Neural crest cell (in vitro differentiated cells): ENCODE measurements around the gene METTL23. TPM values are rescaled to one million over a fixed set of nuclear protein-coding genes. Genes with fewer than 3 reads are reported as not detected.

Source experiments
- DNase-seq: peaks from one replicate; pipeline ENCODE4 v3.0.0; 2021; ENCODE audit warnings: low read depth, mixed read lengths, low spot score
- H3K27ac Mint-ChIP-seq: one replicate; pipeline ENCODE4 v1.8.0; 2021; ENCODE audit warnings: mild to moderate bottlenecking, mixed read lengths; ENCODE audit not compliant: unreplicated experiment
- H3K27me3 Mint-ChIP-seq: 2 replicates; pipeline ENCODE4 v1.8.0; 2021; ENCODE audit warnings: low read depth, mild to moderate bottlenecking, mixed read lengths
- H3K36me3 Mint-ChIP-seq: 2 replicates; pipeline ENCODE4 v1.8.0; 2021; ENCODE audit warnings: low read depth, mild to moderate bottlenecking, mixed read lengths
- H3K4me1 Mint-ChIP-seq: 2 replicates; pipeline ENCODE4 v1.8.0; 2021; ENCODE audit warnings: mixed read lengths
- H3K4me3 Mint-ChIP-seq: one replicate; pipeline ENCODE4 v1.8.0; 2021; ENCODE audit warnings: mild to moderate bottlenecking, mixed read lengths
- H3K9me3 Mint-ChIP-seq: 2 replicates; pipeline ENCODE4 v1.8.0; 2021; ENCODE audit warnings: mixed read lengths
- total RNA-seq: library from RNA; stranded (reverse); gene quantifications from 2 replicates; pipeline ENCODE4 v1.2.1, GENCODE V29; 2021
- TF ChIP-seq, protein P1 (sequence below): fragments of 200-600 bp; sonication (generic); conservative IDR thresholded peaks from 2 replicates; pipeline ENCODE4 v1.5.0; 2021; ENCODE audit warnings: antibody characterized with exemption, mild to moderate bottlenecking

Gene METTL23
- total RNA-seq, 1 donor from 2014 or later, result 28.7 TPM

DNA sequence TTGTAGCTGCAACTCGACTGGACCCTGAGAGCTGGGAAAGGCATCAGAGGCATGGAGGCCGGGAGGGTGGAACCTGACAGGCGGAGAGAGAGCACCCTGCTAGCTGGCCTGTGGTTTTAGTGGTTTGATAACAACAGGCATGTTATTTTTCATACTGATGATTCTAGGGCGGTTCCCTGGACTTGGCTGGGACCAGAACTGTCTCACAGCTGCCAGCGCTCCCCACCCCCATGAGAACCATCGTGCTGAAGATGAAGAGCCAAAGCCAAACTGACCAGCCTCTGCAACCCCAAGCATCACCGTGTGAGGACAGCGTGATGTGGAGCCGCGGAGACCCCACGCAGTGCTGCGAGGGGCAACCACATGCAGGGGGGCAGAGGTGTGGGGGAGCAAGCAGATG is 44.3 kb upstream of the METTL23 start:
- no peak for DNase-seq
- TF ChIP-seq, protein P1, sequence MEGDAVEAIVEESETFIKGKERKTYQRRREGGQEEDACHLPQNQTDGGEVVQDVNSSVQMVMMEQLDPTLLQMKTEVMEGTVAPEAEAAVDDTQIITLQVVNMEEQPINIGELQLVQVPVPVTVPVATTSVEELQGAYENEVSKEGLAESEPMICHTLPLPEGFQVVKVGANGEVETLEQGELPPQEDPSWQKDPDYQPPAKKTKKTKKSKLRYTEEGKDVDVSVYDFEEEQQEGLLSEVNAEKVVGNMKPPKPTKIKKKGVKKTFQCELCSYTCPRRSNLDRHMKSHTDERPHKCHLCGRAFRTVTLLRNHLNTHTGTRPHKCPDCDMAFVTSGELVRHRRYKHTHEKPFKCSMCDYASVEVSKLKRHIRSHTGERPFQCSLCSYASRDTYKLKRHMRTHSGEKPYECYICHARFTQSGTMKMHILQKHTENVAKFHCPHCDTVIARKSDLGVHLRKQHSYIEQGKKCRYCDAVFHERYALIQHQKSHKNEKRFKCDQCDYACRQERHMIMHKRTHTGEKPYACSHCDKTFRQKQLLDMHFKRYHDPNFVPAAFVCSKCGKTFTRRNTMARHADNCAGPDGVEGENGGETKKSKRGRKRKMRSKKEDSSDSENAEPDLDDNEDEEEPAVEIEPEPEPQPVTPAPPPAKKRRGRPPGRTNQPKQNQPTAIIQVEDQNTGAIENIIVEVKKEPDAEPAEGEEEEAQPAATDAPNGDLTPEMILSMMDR, result no peak
- no peak overlapping the region for H3K27ac Mint-ChIP-seq
- H3K4me3 Mint-ChIP-seq, result no peak overlapping the region
- H3K27me3 Mint-ChIP-seq, result no peaks in the 10 kb centered on the region
- H3K36me3 Mint-ChIP-seq, result no peaks in the 10 kb centered on the region
- H3K9me3 Mint-ChIP-seq, result no peaks in the 10 kb centered on the region
- H3K4me1 Mint-ChIP-seq, result peaks cover 6% of the 10 kb centered on the region

DNA sequence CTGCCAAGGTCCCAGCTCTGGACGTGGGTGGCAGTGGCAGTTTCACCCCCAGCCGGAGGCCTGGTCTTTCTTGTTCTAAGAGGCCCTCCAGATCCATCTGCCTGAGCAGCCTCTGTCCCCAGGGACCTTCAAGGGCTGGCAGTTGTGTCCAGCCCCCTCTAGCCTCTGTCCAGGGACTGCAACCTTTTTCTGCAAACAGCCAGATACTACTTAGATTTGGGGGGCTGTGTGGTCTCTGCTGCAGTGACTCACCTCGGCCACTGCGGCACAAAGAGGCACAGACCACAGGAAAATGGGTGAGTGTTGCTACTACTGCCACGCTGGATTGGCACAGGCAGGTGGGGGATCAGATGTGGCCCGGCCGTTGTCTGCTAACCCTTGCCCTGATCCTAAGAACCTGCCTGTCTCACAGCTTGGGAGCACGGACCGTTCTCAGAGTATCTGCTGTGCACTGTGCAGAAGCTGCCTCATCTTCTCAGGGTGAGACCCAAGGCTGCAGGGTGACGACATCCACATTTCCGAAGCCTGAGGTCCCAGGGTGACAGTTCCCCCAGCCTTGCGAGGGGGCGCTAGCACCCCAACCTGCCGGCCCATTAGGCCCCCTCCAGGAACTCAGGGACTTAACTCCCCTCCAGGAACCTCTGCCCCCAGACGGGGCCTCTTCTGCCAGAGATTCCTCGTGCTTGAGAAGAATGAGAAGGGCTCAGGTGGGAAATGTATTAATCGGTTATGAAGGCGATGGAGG is 43.5 kb upstream of the METTL23 start:
- peaks cover 10% of the 10 kb centered on the region for H3K4me1 Mint-ChIP-seq
- H3K27ac Mint-ChIP-seq, result no peak overlapping the region
- TF ChIP-seq, protein P1, result no peak
- H3K4me3 Mint-ChIP-seq, result no peak overlapping the region
- no peak for DNase-seq
- H3K27me3 Mint-ChIP-seq, result no peaks in the 10 kb centered on the region
- no peaks in the 10 kb centered on the region for H3K36me3 Mint-ChIP-seq
- H3K9me3 Mint-ChIP-seq, result no peaks in the 10 kb centered on the region

DNA sequence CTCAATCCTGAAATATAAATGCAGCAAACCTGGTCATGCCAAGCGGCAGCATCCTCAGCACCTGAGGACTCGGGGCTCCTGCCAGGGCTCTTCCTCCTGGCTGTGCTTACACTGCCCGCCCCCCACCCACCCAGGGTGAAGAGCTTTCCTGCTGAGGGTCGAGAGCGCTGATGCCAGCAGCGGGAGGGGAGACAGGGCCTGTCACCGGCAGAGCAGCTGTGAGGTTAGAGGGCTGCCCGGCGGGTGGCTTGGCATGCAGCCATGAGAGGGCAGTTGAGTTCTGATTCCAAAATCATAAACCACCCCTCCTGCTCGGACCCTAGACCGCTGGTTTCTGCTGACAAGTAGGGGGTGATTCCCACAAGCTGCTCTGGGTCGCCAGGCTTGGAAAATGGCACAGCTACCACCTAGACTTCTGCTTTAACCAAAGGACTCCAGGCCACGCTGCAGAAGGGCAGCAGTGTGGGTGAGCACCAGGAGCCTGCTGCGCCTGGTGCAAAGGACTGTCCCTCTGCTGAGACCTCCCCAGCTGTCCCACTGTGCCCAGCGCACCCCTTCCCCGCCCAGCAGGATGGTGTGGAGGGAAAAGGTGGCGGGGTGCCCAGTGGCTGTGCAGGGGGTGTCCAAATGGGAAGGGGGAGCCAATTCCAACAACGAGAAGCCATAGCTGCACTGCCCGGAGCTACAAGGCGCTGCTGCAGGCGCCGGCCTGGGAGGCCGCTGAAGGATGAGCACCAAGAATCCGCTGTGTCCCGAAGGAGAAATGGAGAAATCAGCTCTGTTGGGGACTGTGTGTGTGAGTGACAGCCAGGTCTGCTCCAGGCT is 42.5 kb upstream of the METTL23 start:
- no peak for DNase-seq
- Mint-ChIP-seq H3K27ac (no peak overlapping the region), H3K4me3 (no peak overlapping the region), H3K36me3 (no peaks in the 10 kb centered on the region), H3K27me3 (peaks cover 3% of the 10 kb centered on the region), H3K4me1 (peaks cover 19% of the 10 kb centered on the region), H3K9me3 (no peaks in the 10 kb centered on the region)
- TF ChIP-seq, protein P1, result no peak

DNA sequence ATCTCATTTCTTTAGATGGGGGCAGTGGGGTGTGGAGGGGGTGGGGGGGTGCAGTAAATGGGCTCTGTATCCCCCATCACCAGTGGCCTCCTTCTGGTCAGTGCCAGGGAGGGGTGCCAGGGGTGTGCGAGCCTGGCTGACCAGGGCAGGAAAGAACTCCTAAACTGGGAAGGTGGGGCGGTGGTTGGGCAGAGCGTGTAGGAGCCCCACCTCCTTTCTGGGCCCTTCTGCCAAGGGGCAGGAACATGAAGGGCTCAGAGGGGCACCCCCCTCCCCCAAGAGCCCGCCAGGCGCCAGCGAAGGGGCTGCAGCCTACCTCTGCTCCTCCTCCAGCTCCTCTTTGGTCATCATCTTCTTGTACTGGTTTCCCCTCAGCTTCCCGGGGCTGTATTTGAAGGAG is 41.9 kb upstream of the METTL23 start:
- TF ChIP-seq, protein P1, result no peak
- no peak overlapping the region for H3K4me3 Mint-ChIP-seq
- DNase-seq, result no peak
- no peaks in the 10 kb centered on the region for H3K9me3 Mint-ChIP-seq
- no peak overlapping the region for H3K27ac Mint-ChIP-seq
- no peaks in the 10 kb centered on the region for H3K36me3 Mint-ChIP-seq
- H3K4me1 Mint-ChIP-seq, result peaks cover 23% of the 10 kb centered on the region
- H3K27me3 Mint-ChIP-seq, result peaks cover 3% of the 10 kb centered on the region

DNA sequence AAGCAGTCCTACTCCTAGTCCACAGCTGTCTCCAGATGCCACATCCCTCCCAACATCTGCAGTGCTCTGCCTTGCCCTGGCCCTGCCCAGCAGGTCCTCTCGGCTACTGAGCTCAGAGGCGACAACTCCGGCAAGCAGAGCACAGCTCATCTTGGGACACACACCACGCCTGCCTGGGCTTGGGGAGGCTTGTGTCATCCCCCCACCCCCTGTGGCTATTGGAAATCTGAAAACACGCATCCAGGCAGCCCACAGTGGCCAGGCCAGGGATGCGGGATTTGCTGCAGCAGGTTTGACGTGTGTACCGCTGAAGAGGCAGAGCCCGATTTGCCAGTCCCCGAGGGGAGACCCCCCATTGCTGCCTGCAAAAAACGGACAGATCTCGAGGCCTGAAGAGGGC is 41.3 kb upstream of the METTL23 start:
- H3K27ac Mint-ChIP-seq, result no peak overlapping the region
- no peak for DNase-seq
- peaks cover 3% of the 10 kb centered on the region for H3K27me3 Mint-ChIP-seq
- no peaks in the 10 kb centered on the region for H3K36me3 Mint-ChIP-seq
- peaks cover 23% of the 10 kb centered on the region for H3K4me1 Mint-ChIP-seq
- TF ChIP-seq, protein P1, result no peak
- H3K4me3 Mint-ChIP-seq, result no peak overlapping the region
- H3K9me3 Mint-ChIP-seq, result no peaks in the 10 kb centered on the region
